ENCODE measurements around the gene THAP9.

DNA sequence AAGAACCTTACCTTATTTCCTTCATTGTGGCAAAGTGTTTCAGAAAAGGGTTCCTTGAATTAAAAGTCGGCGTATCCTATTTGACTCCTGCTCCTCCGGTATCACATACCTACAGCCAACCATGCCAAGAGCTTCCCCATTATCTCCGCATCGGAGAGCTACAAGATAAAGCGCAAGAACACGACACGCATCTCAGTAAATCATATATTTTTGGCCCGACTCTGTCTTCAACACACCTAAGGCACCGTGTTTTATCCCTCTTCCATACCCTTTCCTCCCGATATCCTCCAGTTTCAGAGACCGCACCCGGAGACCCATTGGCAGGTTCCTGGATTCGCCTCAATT, 497 bp upstream of the THAP9 start:
- TF ChIP-seq, protein P1, sequence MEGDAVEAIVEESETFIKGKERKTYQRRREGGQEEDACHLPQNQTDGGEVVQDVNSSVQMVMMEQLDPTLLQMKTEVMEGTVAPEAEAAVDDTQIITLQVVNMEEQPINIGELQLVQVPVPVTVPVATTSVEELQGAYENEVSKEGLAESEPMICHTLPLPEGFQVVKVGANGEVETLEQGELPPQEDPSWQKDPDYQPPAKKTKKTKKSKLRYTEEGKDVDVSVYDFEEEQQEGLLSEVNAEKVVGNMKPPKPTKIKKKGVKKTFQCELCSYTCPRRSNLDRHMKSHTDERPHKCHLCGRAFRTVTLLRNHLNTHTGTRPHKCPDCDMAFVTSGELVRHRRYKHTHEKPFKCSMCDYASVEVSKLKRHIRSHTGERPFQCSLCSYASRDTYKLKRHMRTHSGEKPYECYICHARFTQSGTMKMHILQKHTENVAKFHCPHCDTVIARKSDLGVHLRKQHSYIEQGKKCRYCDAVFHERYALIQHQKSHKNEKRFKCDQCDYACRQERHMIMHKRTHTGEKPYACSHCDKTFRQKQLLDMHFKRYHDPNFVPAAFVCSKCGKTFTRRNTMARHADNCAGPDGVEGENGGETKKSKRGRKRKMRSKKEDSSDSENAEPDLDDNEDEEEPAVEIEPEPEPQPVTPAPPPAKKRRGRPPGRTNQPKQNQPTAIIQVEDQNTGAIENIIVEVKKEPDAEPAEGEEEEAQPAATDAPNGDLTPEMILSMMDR (conservative IDR thresholded peaks at IDR 0.05) = no peak
- TF ChIP-seq EZH2 (IDR thresholded peaks at IDR 0.05; ENCODE audit: low read depth) = no peak
